H1 (cell line): ENCODE data around the gene CDH6. TPM values are rescaled to one million over a fixed set of nuclear protein-coding genes. Genes with fewer than 3 reads are reported as not detected.

Experiments used
- CTCF ChIA-PET: fragments of 300-600 bp; sonication (Branson Sonifier 250); formaldehyde crosslinking; loops from one replicate; lab custom pipeline; 2021; ENCODE audit not compliant: partially characterized antibody; lab: Charles Lee
- POLR2A ChIA-PET: fragments of 300-600 bp; sonication (Branson Sonifier 250); formaldehyde crosslinking; loops from one replicate; lab custom pipeline; 2021; ENCODE audit warnings: inconsistent platforms; ENCODE audit not compliant: partially characterized antibody; lab: Charles Lee
- DNase-seq, 2 experiments: peaks; one replicate each; pipeline versions ENCODE4 v3.0.0 to v3.0.0-alpha.2; 2010 to 2022; ENCODE audit warnings: low spot score in 2 of 2, low read depth in 1 of 2, mixed read lengths in 1 of 2
- FAIRE-seq: peaks from 2 replicates; lab custom pipeline; 2011; peaks lifted over from hg19 to GRCh38; lab: Jason Lieb, UNC
- H2AFZ ChIP-seq: 2 replicates; pipeline ENCODE4 v1.8.1; 2012; ENCODE audit warnings: low read length, inconsistent platforms
- H2AK5ac ChIP-seq: 2 replicates; pipeline ENCODE4 v1.6.1; 2013; ENCODE audit warnings: low read depth, low read length
- H2BK120ac ChIP-seq: replicated peaks from 2 replicates; pipeline ENCODE3; 2013; ENCODE audit warnings: low read depth, low read length, inconsistent platforms
- H2BK12ac ChIP-seq: 2 replicates; pipeline ENCODE4 v1.6.1; 2013; ENCODE audit warnings: low read depth, low read length
- H2BK15ac ChIP-seq: 2 replicates; pipeline ENCODE4 v1.6.1; 2013; ENCODE audit warnings: low read length
- H2BK20ac ChIP-seq: 2 replicates; pipeline ENCODE4 v1.6.1; 2013; ENCODE audit warnings: low read length
- H2BK5ac ChIP-seq: 2 replicates; pipeline ENCODE4 v1.6.1; 2013; ENCODE audit warnings: low read depth, low read length
- H3K14ac ChIP-seq: 2 replicates; pipeline ENCODE4 v1.6.1; 2013; ENCODE audit warnings: inconsistent platforms; ENCODE audit not compliant: insufficient read length
- H3K18ac ChIP-seq: 2 replicates; pipeline ENCODE4 v1.6.1; 2013; ENCODE audit warnings: low read length; ENCODE audit errors: extremely low read depth
- H3K23ac ChIP-seq: 2 replicates; pipeline ENCODE4 v1.6.1; 2013; ENCODE audit warnings: inconsistent platforms; ENCODE audit not compliant: insufficient read length
- H3K23me2 ChIP-seq: 2 replicates; pipeline ENCODE4 v1.6.1; 2013; ENCODE audit warnings: low read depth, low read length
- H3K27ac ChIP-seq: 2 replicates; pipeline ENCODE4 v1.6.1; 2011; ENCODE audit warnings: low read depth, low read length, inconsistent platforms
- H3K27me3 ChIP-seq, 4 experiments: replicated peaks in 1 of 4; 1 replicate in 1 of 4; 2 replicates in 3 of 4; pipeline versions ENCODE4 v1.6.1 to v1.8.1; 2011 to 2013; ENCODE audit warnings: low read length in 3 of 4, mild to moderate bottlenecking in 3 of 4, inconsistent platforms in 2 of 4, mixed read lengths in 2 of 4, moderate library complexity in 1 of 4; ENCODE audit not compliant: control insufficient read depth in 3 of 4, insufficient read depth in 3 of 4; ENCODE audit errors: extremely low read depth in 1 of 4
- H3K36me3 ChIP-seq, 4 experiments: 2 replicates each; pipeline versions ENCODE4 v1.6.1 to v1.8.1; 2011 to 2013; ENCODE audit warnings: mild to moderate bottlenecking in 4 of 4, low read length in 3 of 4, moderate library complexity in 2 of 4, control low read depth in 1 of 4, inconsistent platforms in 1 of 4; ENCODE audit not compliant: insufficient read depth in 4 of 4, control insufficient read depth in 2 of 4
- H3K4ac ChIP-seq: replicated peaks from 2 replicates; pipeline ENCODE3; 2013; ENCODE audit warnings: low read length, low read depth, mixed read lengths, inconsistent platforms; ENCODE audit not compliant: insufficient read length
- H3K4me1 ChIP-seq, 4 experiments: replicated peaks in 1 of 4; 1 replicate in 1 of 4; 2 replicates in 3 of 4; pipeline versions ENCODE4 v1.6.1 to v1.8.1; 2011 to 2013; ENCODE audit warnings: low read length in 3 of 4, inconsistent platforms in 2 of 4, mixed read lengths in 1 of 4; ENCODE audit not compliant: insufficient read depth in 4 of 4, control insufficient read depth in 3 of 4
- H3K4me2 ChIP-seq, 2 experiments: 2 replicates each; pipeline versions ENCODE4 v1.6.1 to v1.8.1; 2011 to 2013; ENCODE audit warnings: low read depth in 2 of 2, low read length in 2 of 2, control low read depth in 1 of 2, inconsistent platforms in 1 of 2, mild to moderate bottlenecking in 1 of 2; ENCODE audit not compliant: insufficient read depth in 1 of 2
- H3K4me3 ChIP-seq, 4 experiments: fragments of 200-600, 300-600 bp in 1 of 4; sonication (generic), shearing (Covaris generic), sonication (Bioruptor Twin) in 1 of 4; 2 replicates each; pipeline versions ENCODE4 v1.5.1 to v1.8.1; 2011 to 2016; ENCODE audit warnings: low read length in 4 of 4, low read depth in 3 of 4, control low read depth in 2 of 4, inconsistent platforms in 2 of 4, mild to moderate bottlenecking in 2 of 4, mixed read lengths in 1 of 4, moderate library complexity in 1 of 4; ENCODE audit not compliant: insufficient read depth in 2 of 4; ENCODE audit errors: extremely low read depth in 1 of 4
- H3K56ac ChIP-seq: replicated peaks from 2 replicates; pipeline ENCODE3; 2013; ENCODE audit warnings: low read depth, mild to moderate bottlenecking, mixed read lengths, low read length, inconsistent platforms; ENCODE audit not compliant: insufficient read length
- H3K79me1 ChIP-seq: 2 replicates; pipeline ENCODE4 v1.6.1; 2013; ENCODE audit warnings: low read depth, low read length, control low read depth
- H3K79me2 ChIP-seq, 2 experiments: 2 replicates each; pipeline versions ENCODE4 v1.6.1 to v1.8.1; 2012 to 2013; ENCODE audit warnings: low read length in 2 of 2, mild to moderate bottlenecking in 2 of 2, inconsistent platforms in 1 of 2; ENCODE audit not compliant: insufficient read depth in 2 of 2, control insufficient read depth in 1 of 2
- H3K9ac ChIP-seq, 4 experiments: replicated peaks in 1 of 4; 1 replicate in 1 of 4; 2 replicates in 3 of 4; pipeline versions ENCODE4 v1.6.1 to v1.8.1; 2011 to 2013; ENCODE audit warnings: low read depth in 3 of 4, low read length in 3 of 4, control low read depth in 2 of 4, mild to moderate bottlenecking in 2 of 4, moderate library complexity in 2 of 4, inconsistent platforms in 1 of 4; ENCODE audit errors: extremely low read depth in 1 of 4
- H3K9me3 ChIP-seq, 2 experiments: 2 replicates each; pipeline versions ENCODE4 v1.6.1 to v1.8.1; 2012 to 2013; ENCODE audit warnings: mild to moderate bottlenecking in 2 of 2, moderate library complexity in 2 of 2, control low read depth in 1 of 2, inconsistent platforms in 1 of 2, low read depth in 1 of 2, low read length in 1 of 2, mixed read lengths in 1 of 2; ENCODE audit not compliant: insufficient read depth in 2 of 2
- H4K20me1 ChIP-seq, 2 experiments: replicated peaks in 1 of 2; 2 replicates each; pipeline versions ENCODE3 to v1.8.1; 2011 to 2013; ENCODE audit warnings: inconsistent platforms in 2 of 2, low read length in 2 of 2, mild to moderate bottlenecking in 1 of 2; ENCODE audit not compliant: insufficient read depth in 2 of 2, control insufficient read depth in 1 of 2
- H4K5ac ChIP-seq: 2 replicates; pipeline ENCODE4 v1.6.1; 2013; ENCODE audit warnings: low read length, low read depth, mixed read lengths, inconsistent platforms; ENCODE audit not compliant: insufficient read length
- H4K8ac ChIP-seq: 2 replicates; pipeline ENCODE4 v1.8.0; 2013; ENCODE audit warnings: mild to moderate bottlenecking, moderate library complexity, low read length, inconsistent platforms; ENCODE audit not compliant: insufficient read depth; ENCODE audit errors: extremely low read depth
- H4K91ac ChIP-seq: replicated peaks from 2 replicates; pipeline ENCODE3; 2013; ENCODE audit warnings: low read length, mixed read lengths, inconsistent platforms; ENCODE audit not compliant: insufficient read length
- HDAC2 ChIP-seq, 2 experiments: fragments of 300-600 bp in 1 of 2; sonication (generic) in 1 of 2; IDR thresholded peaks; 2 replicates each; pipeline ENCODE4 v1.6.1; 2011 to 2012; ENCODE audit warnings: low read depth in 2 of 2, low read length in 2 of 2, mild to moderate bottlenecking in 2 of 2, moderate library complexity in 2 of 2, borderline replicate concordance in 1 of 2, inconsistent platforms in 1 of 2
- KDM5A ChIP-seq: fragments of 200-600 bp; IDR thresholded peaks from 2 replicates; pipeline ENCODE4 v1.7.1; 2012; ENCODE audit warnings: mild to moderate bottlenecking, low read length, inconsistent platforms, mixed read lengths
- MAFK ChIP-seq: IDR thresholded peaks from 2 replicates; pipeline ENCODE4 v1.6.1; 2012; ENCODE audit warnings: low read depth, mild to moderate bottlenecking, improper control_type of control experiment, low read length
- PHF8 ChIP-seq: fragments of 200-600 bp; sonication (generic); conservative IDR thresholded peaks from 2 replicates; pipeline ENCODE4 v1.7.1; 2012; ENCODE audit warnings: low read depth, mild to moderate bottlenecking, inconsistent platforms, low read length, moderate library complexity
- POLR2A ChIP-seq, 2 experiments: IDR thresholded peaks; 1 replicate in 1 of 2; 2 replicates in 1 of 2; pipeline ENCODE4 v1.6.1; 2011; ENCODE audit warnings: low read depth in 2 of 2, low read length in 2 of 2, mild to moderate bottlenecking in 2 of 2; ENCODE audit errors: control extremely low read depth in 1 of 2
- POU5F1 ChIP-seq: IDR thresholded peaks from 2 replicates; pipeline ENCODE4 v1.6.1; 2011; ENCODE audit warnings: low read depth, mild to moderate bottlenecking, low read length, moderate library complexity
- SAP30 ChIP-seq: fragments of 300-600 bp; sonication (generic); IDR thresholded peaks from 2 replicates; pipeline ENCODE4 v1.7.1; 2012; ENCODE audit warnings: low read length, moderate library complexity, mild to moderate bottlenecking, inconsistent platforms; ENCODE audit not compliant: insufficient read depth, insufficient replicate concordance
- SIRT6 ChIP-seq: IDR thresholded peaks from one replicate; pipeline ENCODE4 v1.7.1; 2012; ENCODE audit warnings: low read length, inconsistent platforms
- SP2 ChIP-seq: IDR thresholded peaks from 2 replicates; pipeline ENCODE4 v1.6.1; 2012; ENCODE audit warnings: mild to moderate bottlenecking, low read length, inconsistent platforms
- SUZ12 ChIP-seq: fragments of 200-600 bp; sonication (generic); IDR thresholded peaks from 2 replicates; pipeline ENCODE4 v1.6.1; 2012; ENCODE audit warnings: mild to moderate bottlenecking, inconsistent platforms, low read length, moderate library complexity, mixed read lengths
- ZNF274 ChIP-seq: IDR thresholded peaks from 2 replicates; pipeline ENCODE4 v1.7.0; 2012; ENCODE audit warnings: low read length, borderline replicate concordance; ENCODE audit errors: extremely low read depth
- WGBS, 2 experiments: shearing (Covaris generic) in 1 of 2; methylation state at CpG; one replicate each; pipeline versions ENCODE4 v1.1.6 to v1.1.7; 2013 to 2015; ENCODE audit warnings: low lambda C conversion rate in 2 of 2, mixed read lengths in 2 of 2, inconsistent platforms in 1 of 2, low coverage in 1 of 2, missing lambda C conversion rate in 1 of 2; ENCODE audit not compliant: insufficient replicate concordance in 2 of 2, insufficient coverage in 1 of 2, insufficient read length in 1 of 2; ENCODE audit errors: extremely low coverage in 1 of 2, missing lambda C conversion rate in 1 of 2; 5-methylcytosine and 5-hydroxymethylcytosine counted together
- polyA plus RNA-seq, 7 experiments: library from polyadenylated mRNA; depleted of rRNA in 3 of 7; stranded (reverse) in 5 of 7; unstranded in 2 of 7; fragments of >200 nt in 5 of 7; fragments of 200-250 nt in 2 of 7; gene quantifications; 1 replicate in 5 of 7; 2 replicates in 1 of 7; 4 replicates in 1 of 7; pipeline versions ENCODE4 v1.2.1 to v1.2.3, GENCODE V29; 2011 to 2013; ENCODE audit warnings: missing spikeins in 2 of 7, mixed read lengths in 2 of 7
- total RNA-seq: library from RNA; stranded (reverse); fragmentation: NEBNext Ultra II Directional; extraction: Animal tissue kit (Norgen Biotek cat#: 25700); gene quantifications from 2 replicates; pipeline ENCODE4 v1.2.1, GENCODE V29; 2021

Gene CDH6
- total and polyA plus RNA-seq, 2 of the 8 experiments (the other 6 are each of a cell fraction or from before 2014, with no cell fraction given): 1.4 to 1.9 TPM

GRCh38 chr5:31362931-31363568 is 169.6 kb downstream of the CDH6 start:
- Histone ChIP-seq H3K27ac (no peak overlapping the region), H3K4me2 (no peak overlapping the region)
- CTCF ChIA-PET: interaction anchor here (1.2 kb wide), 1 partner anchor 33 kb away, joined by 3 read pairs; no protein-coding TSS in a partner anchor

More at GRCh38 chr5:31362931-31363568, 169.6 kb downstream of the CDH6 start:
- H3K9ac ChIP-seq: no peak overlapping the region
- no peak overlapping the region for H2AFZ ChIP-seq
- no peak overlapping the region for H2BK120ac ChIP-seq
- no peak overlapping the region for H2BK15ac ChIP-seq
- peaks cover 5% of the 10 kb centered on the region; the same call in 1 of the 2 replicates for H3K23me2 ChIP-seq
- no peak overlapping the region for H3K14ac ChIP-seq
- H3K79me1 ChIP-seq: no peaks in the 10 kb centered on the region
- POLR2A ChIA-PET: no interaction called here
- no peak overlapping the region for H4K91ac ChIP-seq
- peaks cover 0 to 8% (median 2%) of the 10 kb centered on the region in 4 experiments; a peak in 2 of 7 replicates for H3K4me1 ChIP-seq
- H3K56ac ChIP-seq: no peak overlapping the region
- H4K20me1 ChIP-seq: no peaks in the 10 kb centered on the region
- no peak overlapping the region for H4K8ac ChIP-seq
- H2BK5ac ChIP-seq: peak overlapping the region; percentile 9; the same call in 1 of the 2 replicates
- H3K4ac ChIP-seq: no peak overlapping the region
- FAIRE-seq (no peak), DNase-seq (no peak)
- H3K23ac ChIP-seq: no peak overlapping the region
- 84% methylated on average over 3 of the region's 3 CpGs; no CpG with 5 or more reads in 1 of the 2 experiments for WGBS, 2 experiments
- H3K79me2 ChIP-seq: no peaks in the 10 kb centered on the region
- no peak for TF ChIP-seq SIRT6
- no peak for TF ChIP-seq SAP30
- no peak for TF ChIP-seq PHF8
- no peak for TF ChIP-seq HDAC2 (IDR thresholded peaks at IDR 0.05; ENCODE audit: borderline replicate concordance in 1 of 2, low read depth in 2 of 2, low read length in 2 of 2)
- no peak for TF ChIP-seq ZNF274
- TF ChIP-seq MAFK: no peak
- TF ChIP-seq SP2: no peak
- no peak for TF ChIP-seq POLR2A (IDR thresholded peaks at IDR 0.05; ENCODE audit: control extremely low read depth in 1 of 2, low read depth in 2 of 2, low read length in 2 of 2)
- no peak for TF ChIP-seq SUZ12
- no peak for TF ChIP-seq POU5F1
- TF ChIP-seq KDM5A: no peak
- no peak overlapping the region for H2AK5ac ChIP-seq
- H2BK20ac ChIP-seq: peak overlapping the region; percentile 2; the same call in 1 of the 2 replicates
- H3K18ac ChIP-seq: no peak overlapping the region
- no peak overlapping the region for H3K4me3 ChIP-seq
- H4K5ac ChIP-seq: no peak overlapping the region
- no peaks in the 10 kb centered on the region for H3K27me3 ChIP-seq
- peak overlapping the region; percentile 85; the same call in 1 of the 2 replicates for H2BK12ac ChIP-seq
- H3K36me3 ChIP-seq: no peaks in the 10 kb centered on the region
- no peaks in the 10 kb centered on the region; a peak in 1 of 4 replicates for H3K9me3 ChIP-seq
